Measurements from ENCODE around the gene MAPRE2.

- TF ChIP-seq CTCF (IDR thresholded peaks at IDR 0.05) (no peak), POLR2A (IDR thresholded peaks at IDR 0.05) (no peak), POLR2AphosphoS5 (IDR thresholded peaks at IDR 0.05) (no peak)
These were observed 117.7 kb downstream of the MAPRE2 start for GRCh38 chr18:35158728-35159450.
